HEK293 (cell line): ENCODE results near the gene ALG3.

Experiments used
- HOXC10 ChIP-seq: sonication (generic); formaldehyde crosslinking; IDR thresholded peaks from 2 replicates; pipeline ENCODE4 v1.8.1; 2023; ENCODE audit warnings: mild to moderate bottlenecking, missing genetic modification reagents
- KLF10 ChIP-seq: fragments of 450-650 bp; IDR thresholded peaks from 2 replicates; pipeline ENCODE4 v1.5.1; 2018; ENCODE audit warnings: missing biosample characterization, mild to moderate bottlenecking, missing genetic modification characterization
- KLF7 ChIP-seq: fragments of 450-650 bp; formaldehyde crosslinking; IDR thresholded peaks from 2 replicates; pipeline ENCODE4 v1.5.1; 2016; ENCODE audit warnings: missing biosample characterization, missing genetic modification characterization, borderline replicate concordance
- MEIS1 ChIP-seq: sonication (generic); formaldehyde crosslinking; IDR thresholded peaks from 2 replicates; pipeline ENCODE4 v1.8.1; 2022; ENCODE audit warnings: missing genetic modification reagents, mild to moderate bottlenecking, borderline replicate concordance
- OVOL3 ChIP-seq: fragments of 450-650 bp; formaldehyde crosslinking; IDR thresholded peaks from 2 replicates; pipeline ENCODE4 v1.5.1; 2016; ENCODE audit warnings: missing biosample characterization, missing genetic modification characterization
- ZBTB21 ChIP-seq: fragments of 450-650 bp; formaldehyde crosslinking; IDR thresholded peaks from 2 replicates; pipeline ENCODE4 v1.5.1; 2017; ENCODE audit warnings: missing biosample characterization, missing genetic modification characterization
- ZFP69B ChIP-seq: fragments of 450-650 bp; formaldehyde crosslinking; IDR thresholded peaks from 2 replicates; pipeline ENCODE4 v1.5.1; 2016; ENCODE audit warnings: missing biosample characterization, missing genetic modification characterization
- ZIC2 ChIP-seq: fragments of 450-650 bp; formaldehyde crosslinking; IDR thresholded peaks from 2 replicates; pipeline ENCODE4 v1.5.1; 2016; ENCODE audit warnings: missing biosample characterization, missing genetic modification characterization
- ZNF138 ChIP-seq: fragments of 450-650 bp; formaldehyde crosslinking; IDR thresholded peaks from 2 replicates; pipeline ENCODE4 v1.5.1; 2016; ENCODE audit warnings: missing biosample characterization, missing genetic modification characterization, borderline replicate concordance
- ZNF211 ChIP-seq: fragments of 450-650 bp; formaldehyde crosslinking; IDR thresholded peaks from 2 replicates; pipeline ENCODE4 v1.5.1; 2016; ENCODE audit warnings: low read depth, missing biosample characterization, missing genetic modification characterization
- ZNF366 ChIP-seq: fragments of 450-650 bp; formaldehyde crosslinking; conservative IDR thresholded peaks from 2 replicates; pipeline ENCODE4 v1.5.1; 2016; ENCODE audit warnings: missing biosample characterization, missing genetic modification characterization
- ZNF423 ChIP-seq: fragments of 450-650 bp; formaldehyde crosslinking; IDR thresholded peaks from 2 replicates; pipeline ENCODE4 v1.5.1; 2016; ENCODE audit warnings: missing biosample characterization, missing genetic modification characterization
- ZNF433 ChIP-seq: fragments of 450-650 bp; formaldehyde crosslinking; IDR thresholded peaks from 2 replicates; pipeline ENCODE4 v1.5.1; 2016; ENCODE audit warnings: missing biosample characterization, missing genetic modification characterization, low read depth
- ZNF521 ChIP-seq: fragments of 450-650 bp; formaldehyde crosslinking; IDR thresholded peaks from 2 replicates; pipeline ENCODE4 v1.5.1; 2017; ENCODE audit warnings: missing biosample characterization, mild to moderate bottlenecking, missing genetic modification characterization
- ZNF560 ChIP-seq: fragments of 450-650 bp; formaldehyde crosslinking; IDR thresholded peaks from 2 replicates; pipeline ENCODE4 v1.5.1; 2017; ENCODE audit warnings: missing biosample characterization, missing genetic modification characterization, borderline replicate concordance
- ZNF621 ChIP-seq: fragments of 450-650 bp; formaldehyde crosslinking; IDR thresholded peaks from 2 replicates; pipeline ENCODE4 v1.5.1; 2017; ENCODE audit warnings: missing biosample characterization, missing genetic modification characterization
- ZNF677 ChIP-seq: fragments of 450-650 bp; IDR thresholded peaks from 2 replicates; pipeline ENCODE4 v1.5.0; 2018; ENCODE audit warnings: missing biosample characterization, mild to moderate bottlenecking, missing genetic modification characterization, moderate library complexity
- ZNF76 ChIP-seq: fragments of 450-650 bp; formaldehyde crosslinking; IDR thresholded peaks from 2 replicates; pipeline ENCODE4; 2016; ENCODE audit warnings: low read depth, missing biosample characterization, missing genetic modification characterization, borderline replicate concordance
- ZNF785 ChIP-seq: fragments of 450-650 bp; formaldehyde crosslinking; IDR thresholded peaks from 2 replicates; pipeline ENCODE4 v1.5.1; 2016; ENCODE audit warnings: missing biosample characterization, missing genetic modification characterization
- ZNF792 ChIP-seq: fragments of 450-650 bp; formaldehyde crosslinking; IDR thresholded peaks from 2 replicates; pipeline ENCODE4 v1.5.1; 2016; ENCODE audit warnings: missing biosample characterization, missing genetic modification characterization
- TF ChIP-seq, protein P1 (sequence below): fragments of 450-650 bp; formaldehyde crosslinking; conservative IDR thresholded peaks from 2 replicates; pipeline ENCODE4 v1.5.1; 2016; ENCODE audit warnings: low read depth, missing biosample characterization, missing genetic modification characterization
- TF ChIP-seq, protein P2 (sequence below): IDR thresholded peaks from 2 replicates; pipeline ENCODE4 v1.6.1; 2011; ENCODE audit warnings: mild to moderate bottlenecking, low read depth, low read length, borderline replicate concordance
- TF ChIP-seq, protein P3 (sequence below): fragments of 450-650 bp; formaldehyde crosslinking; IDR thresholded peaks from 2 replicates; pipeline ENCODE4 v1.5.1; 2016; ENCODE audit warnings: missing biosample characterization, missing genetic modification characterization
- TF ChIP-seq, protein P4 (sequence below): fragments of 450-650 bp; formaldehyde crosslinking; IDR thresholded peaks from 2 replicates; pipeline ENCODE4 v1.5.1; 2016; ENCODE audit warnings: missing biosample characterization, missing genetic modification characterization
- TF ChIP-seq, protein P5 (sequence below): fragments of 450-650 bp; formaldehyde crosslinking; IDR thresholded peaks from 2 replicates; pipeline ENCODE4 v1.5.1; 2016; ENCODE audit warnings: missing biosample characterization, missing genetic modification characterization
- TF ChIP-seq, protein P6 (sequence below): sonication (generic); formaldehyde crosslinking; IDR thresholded peaks from 2 replicates; pipeline ENCODE4 v1.8.1; 2022; ENCODE audit warnings: mild to moderate bottlenecking, moderate library complexity, missing genetic modification reagents
- TF ChIP-seq, protein P7 (sequence below): fragments of 450-650 bp; formaldehyde crosslinking; IDR thresholded peaks from 2 replicates; pipeline ENCODE4 v1.5.1; 2016; ENCODE audit warnings: missing biosample characterization, missing genetic modification characterization

Gene ALG3

DNA sequence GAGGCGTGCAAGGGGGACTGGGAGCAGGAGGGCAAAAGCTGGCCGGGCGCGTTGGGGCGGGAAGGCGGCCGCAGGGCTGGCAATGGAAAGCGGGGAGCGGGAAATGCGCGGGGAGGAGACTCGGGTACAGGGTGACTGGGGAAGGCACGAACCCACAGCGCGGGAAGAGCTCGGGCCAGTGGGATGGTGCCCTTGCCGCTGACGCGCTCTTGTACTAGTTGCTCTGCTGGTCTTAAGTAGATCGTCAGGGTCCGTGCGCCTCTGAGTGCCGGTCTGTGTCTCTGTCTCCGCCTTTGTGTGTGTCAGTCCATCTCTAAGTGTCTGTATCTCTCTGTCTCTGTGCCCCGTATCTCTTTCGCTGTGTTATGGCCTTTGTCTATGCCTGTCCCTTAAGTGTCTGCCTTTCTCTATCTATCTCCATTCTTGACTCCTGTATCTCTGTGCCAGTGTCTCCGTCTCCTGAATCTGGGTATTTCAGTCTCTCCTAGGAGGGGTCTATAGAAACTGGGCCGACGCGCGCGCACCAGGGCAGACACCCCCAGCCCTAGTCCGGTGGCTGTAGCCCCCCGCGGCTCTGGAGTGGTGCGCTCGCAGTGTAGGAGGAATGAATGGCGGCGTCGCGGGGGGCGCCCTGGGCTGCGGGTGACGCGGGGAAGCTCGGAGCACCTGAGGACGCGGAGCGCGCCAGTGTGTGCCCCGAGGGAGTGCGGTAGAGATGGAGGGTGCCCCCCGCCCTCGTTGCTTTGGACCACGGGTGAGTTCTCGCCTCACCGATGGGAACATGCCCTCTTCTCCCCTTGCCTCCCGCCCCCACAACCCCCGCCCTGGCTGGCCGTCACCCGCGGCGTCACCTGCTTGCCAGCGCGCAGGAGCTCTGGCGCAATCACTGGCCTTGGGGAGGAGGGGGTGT, 13.3 kb upstream of the ALG3 start (continued):
- TF ChIP-seq, protein P1, sequence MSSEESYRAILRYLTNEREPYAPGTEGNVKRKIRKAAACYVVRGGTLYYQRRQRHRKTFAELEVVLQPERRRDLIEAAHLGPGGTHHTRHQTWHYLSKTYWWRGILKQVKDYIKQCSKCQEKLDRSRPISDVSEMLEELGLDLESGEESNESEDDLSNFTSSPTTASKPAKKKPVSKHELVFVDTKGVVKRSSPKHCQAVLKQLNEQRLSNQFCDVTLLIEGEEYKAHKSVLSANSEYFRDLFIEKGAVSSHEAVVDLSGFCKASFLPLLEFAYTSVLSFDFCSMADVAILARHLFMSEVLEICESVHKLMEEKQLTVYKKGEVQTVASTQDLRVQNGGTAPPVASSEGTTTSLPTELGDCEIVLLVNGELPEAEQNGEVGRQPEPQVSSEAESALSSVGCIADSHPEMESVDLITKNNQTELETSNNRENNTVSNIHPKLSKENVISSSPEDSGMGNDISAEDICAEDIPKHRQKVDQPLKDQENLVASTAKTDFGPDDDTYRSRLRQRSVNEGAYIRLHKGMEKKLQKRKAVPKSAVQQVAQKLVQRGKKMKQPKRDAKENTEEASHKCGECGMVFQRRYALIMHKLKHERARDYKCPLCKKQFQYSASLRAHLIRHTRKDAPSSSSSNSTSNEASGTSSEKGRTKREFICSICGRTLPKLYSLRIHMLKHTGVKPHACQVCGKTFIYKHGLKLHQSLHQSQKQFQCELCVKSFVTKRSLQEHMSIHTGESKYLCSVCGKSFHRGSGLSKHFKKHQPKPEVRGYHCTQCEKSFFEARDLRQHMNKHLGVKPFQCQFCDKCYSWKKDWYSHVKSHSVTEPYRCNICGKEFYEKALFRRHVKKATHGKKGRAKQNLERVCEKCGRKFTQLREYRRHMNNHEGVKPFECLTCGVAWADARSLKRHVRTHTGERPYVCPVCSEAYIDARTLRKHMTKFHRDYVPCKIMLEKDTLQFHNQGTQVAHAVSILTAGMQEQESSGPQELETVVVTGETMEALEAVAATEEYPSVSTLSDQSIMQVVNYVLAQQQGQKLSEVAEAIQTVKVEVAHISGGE (tag by site-specific recombination) = no peak
- TF ChIP-seq ZFP69B (tag by site-specific recombination) = no peak
- TF ChIP-seq KLF7 = no peak
- TF ChIP-seq MEIS1 (CRISPR knock-in tag) = no peak
- 0 out of 2 replicates have a peak, but pooled peaks have one; percentile 47 for TF ChIP-seq ZNF76 (tag by site-specific recombination)
- no peak for TF ChIP-seq ZNF677 (tag by site-specific recombination)
- TF ChIP-seq ZBTB21 (tag by site-specific recombination) = no peak
- peak; percentile 45 for TF ChIP-seq ZIC2 (tag by site-specific recombination)
- TF ChIP-seq, protein P2, sequence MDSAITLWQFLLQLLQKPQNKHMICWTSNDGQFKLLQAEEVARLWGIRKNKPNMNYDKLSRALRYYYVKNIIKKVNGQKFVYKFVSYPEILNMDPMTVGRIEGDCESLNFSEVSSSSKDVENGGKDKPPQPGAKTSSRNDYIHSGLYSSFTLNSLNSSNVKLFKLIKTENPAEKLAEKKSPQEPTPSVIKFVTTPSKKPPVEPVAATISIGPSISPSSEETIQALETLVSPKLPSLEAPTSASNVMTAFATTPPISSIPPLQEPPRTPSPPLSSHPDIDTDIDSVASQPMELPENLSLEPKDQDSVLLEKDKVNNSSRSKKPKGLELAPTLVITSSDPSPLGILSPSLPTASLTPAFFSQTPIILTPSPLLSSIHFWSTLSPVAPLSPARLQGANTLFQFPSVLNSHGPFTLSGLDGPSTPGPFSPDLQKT = no peak
- TF ChIP-seq, protein P3, sequence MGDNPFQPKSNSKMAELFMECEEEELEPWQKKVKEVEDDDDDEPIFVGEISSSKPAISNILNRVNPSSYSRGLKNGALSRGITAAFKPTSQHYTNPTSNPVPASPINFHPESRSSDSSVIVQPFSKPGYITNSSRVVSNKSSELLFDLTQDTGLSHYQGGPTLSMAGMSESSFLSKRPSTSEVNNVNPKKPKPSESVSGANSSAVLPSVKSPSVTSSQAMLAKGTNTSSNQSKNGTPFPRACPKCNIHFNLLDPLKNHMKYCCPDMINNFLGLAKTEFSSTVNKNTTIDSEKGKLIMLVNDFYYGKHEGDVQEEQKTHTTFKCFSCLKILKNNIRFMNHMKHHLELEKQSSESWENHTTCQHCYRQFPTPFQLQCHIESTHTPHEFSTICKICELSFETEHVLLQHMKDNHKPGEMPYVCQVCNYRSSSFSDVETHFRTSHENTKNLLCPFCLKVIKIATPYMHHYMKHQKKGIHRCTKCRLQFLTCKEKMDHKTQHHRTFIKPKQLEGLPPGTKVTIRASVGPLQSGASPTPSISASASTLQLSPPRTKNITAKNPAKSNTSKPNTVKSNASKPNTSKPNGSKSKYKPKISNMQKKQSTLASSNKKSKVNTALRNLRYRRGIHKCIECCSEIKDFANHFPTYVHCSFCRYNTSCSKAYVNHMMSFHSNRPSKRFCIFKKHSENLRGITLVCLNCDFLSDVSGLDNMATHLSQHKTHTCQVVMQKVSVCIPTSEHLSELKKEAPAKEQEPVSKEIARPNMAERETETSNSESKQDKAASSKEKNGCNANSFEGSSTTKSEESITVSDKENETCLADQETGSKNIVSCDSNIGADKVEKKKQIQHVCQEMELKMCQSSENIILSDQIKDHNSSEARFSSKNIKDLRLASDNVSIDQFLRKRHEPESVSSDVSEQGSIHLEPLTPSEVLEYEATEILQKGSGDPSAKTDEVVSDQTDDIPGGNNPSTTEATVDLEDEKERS (tag by site-specific recombination) = no peak
- TF ChIP-seq ZNF423 (tag by site-specific recombination) = no peak
- no peak for TF ChIP-seq ZNF521
- TF ChIP-seq ZNF785 (tag by site-specific recombination) = no peak
- no peak for TF ChIP-seq ZNF138
- TF ChIP-seq ZNF560 (tag by site-specific recombination) = no peak
- no peak for TF ChIP-seq OVOL3 (tag by site-specific recombination)
- TF ChIP-seq, protein P4, sequence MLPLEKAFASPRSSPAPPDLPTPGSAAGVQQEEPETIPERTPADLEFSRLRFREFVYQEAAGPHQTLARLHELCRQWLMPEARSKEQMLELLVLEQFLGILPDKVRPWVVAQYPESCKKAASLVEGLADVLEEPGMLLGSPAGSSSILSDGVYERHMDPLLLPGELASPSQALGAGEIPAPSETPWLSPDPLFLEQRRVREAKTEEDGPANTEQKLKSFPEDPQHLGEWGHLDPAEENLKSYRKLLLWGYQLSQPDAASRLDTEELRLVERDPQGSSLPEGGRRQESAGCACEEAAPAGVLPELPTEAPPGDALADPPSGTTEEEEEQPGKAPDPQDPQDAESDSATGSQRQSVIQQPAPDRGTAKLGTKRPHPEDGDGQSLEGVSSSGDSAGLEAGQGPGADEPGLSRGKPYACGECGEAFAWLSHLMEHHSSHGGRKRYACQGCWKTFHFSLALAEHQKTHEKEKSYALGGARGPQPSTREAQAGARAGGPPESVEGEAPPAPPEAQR = no peak
- peak; percentile 41; the same call in 1 of the 2 replicates for TF ChIP-seq ZNF366 (tag by site-specific recombination)
- TF ChIP-seq ZNF433 (tag by site-specific recombination) = no peak
- TF ChIP-seq, protein P5, sequence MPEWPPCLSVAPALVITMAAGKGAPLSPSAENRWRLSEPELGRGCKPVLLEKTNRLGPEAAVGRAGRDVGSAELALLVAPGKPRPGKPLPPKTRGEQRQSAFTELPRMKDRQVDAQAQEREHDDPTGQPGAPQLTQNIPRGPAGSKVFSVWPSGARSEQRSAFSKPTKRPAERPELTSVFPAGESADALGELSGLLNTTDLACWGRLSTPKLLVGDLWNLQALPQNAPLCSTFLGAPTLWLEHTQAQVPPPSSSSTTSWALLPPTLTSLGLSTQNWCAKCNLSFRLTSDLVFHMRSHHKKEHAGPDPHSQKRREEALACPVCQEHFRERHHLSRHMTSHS (tag by site-specific recombination) = no peak
- TF ChIP-seq ZNF211 (tag by site-specific recombination) = no peak
- no peak for TF ChIP-seq ZNF621 (tag by site-specific recombination)
- TF ChIP-seq KLF10 (tag by site-specific recombination) = no peak
- no peak for TF ChIP-seq ZNF792 (tag by site-specific recombination)
- TF ChIP-seq, protein P6, sequence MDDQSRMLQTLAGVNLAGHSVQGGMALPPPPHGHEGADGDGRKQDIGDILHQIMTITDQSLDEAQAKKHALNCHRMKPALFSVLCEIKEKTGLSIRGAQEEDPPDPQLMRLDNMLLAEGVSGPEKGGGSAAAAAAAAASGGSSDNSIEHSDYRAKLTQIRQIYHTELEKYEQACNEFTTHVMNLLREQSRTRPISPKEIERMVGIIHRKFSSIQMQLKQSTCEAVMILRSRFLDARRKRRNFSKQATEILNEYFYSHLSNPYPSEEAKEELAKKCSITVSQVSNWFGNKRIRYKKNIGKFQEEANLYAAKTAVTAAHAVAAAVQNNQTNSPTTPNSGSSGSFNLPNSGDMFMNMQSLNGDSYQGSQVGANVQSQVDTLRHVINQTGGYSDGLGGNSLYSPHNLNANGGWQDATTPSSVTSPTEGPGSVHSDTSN (CRISPR knock-in tag) = no peak
- TF ChIP-seq, protein P7, sequence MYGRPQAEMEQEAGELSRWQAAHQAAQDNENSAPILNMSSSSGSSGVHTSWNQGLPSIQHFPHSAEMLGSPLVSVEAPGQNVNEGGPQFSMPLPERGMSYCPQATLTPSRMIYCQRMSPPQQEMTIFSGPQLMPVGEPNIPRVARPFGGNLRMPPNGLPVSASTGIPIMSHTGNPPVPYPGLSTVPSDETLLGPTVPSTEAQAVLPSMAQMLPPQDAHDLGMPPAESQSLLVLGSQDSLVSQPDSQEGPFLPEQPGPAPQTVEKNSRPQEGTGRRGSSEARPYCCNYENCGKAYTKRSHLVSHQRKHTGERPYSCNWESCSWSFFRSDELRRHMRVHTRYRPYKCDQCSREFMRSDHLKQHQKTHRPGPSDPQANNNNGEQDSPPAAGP (tag by site-specific recombination) = no peak
- no peak for TF ChIP-seq HOXC10 (CRISPR knock-in tag)
